HL-60 (cell line): ENCODE data around the gene NDUFA13.
A peak's percentile ranks its signal among the peaks of the same experiment; 100 is the strongest.

ENCODE experiments used
- DNase-seq, 2 experiments: peaks; one replicate each; pipeline ENCODE4 v3.0.0-alpha.2; 2010 to 2020; ENCODE audit warnings: low read depth in 1 of 2, low spot score in 1 of 2
- H3K27ac ChIP-seq: fragments of 250-450 bp; sonication (Bioruptor Pico); replicated peaks from 2 replicates; pipeline ENCODE4 v1.5.1; 2020; ENCODE audit warnings: mild to moderate bottlenecking, moderate library complexity
- H3K27me3 ChIP-seq: fragments of 250-450 bp; sonication (Bioruptor Pico); 2 replicates; pipeline ENCODE4 v1.5.1; 2021; ENCODE audit warnings: mild to moderate bottlenecking, moderate library complexity; ENCODE audit not compliant: insufficient read depth, poor library complexity, severe bottlenecking
- H3K4me3 ChIP-seq: replicated peaks from 2 replicates; pipeline ENCODE4 v1.5.1; 2011; ENCODE audit warnings: mild to moderate bottlenecking, control low read depth, low read length; ENCODE audit not compliant: insufficient read depth
- GABPA ChIP-seq: IDR thresholded peaks from 2 replicates; pipeline ENCODE4 v1.6.1; 2012; ENCODE audit warnings: low read depth
- POLR2AphosphoS5 ChIP-seq: IDR thresholded peaks from 2 replicates; pipeline ENCODE4 v1.6.1; 2012; ENCODE audit warnings: low read depth
- SPI1 ChIP-seq: IDR thresholded peaks from 2 replicates; pipeline ENCODE4 v1.6.1; 2012; ENCODE audit warnings: low read depth, mild to moderate bottlenecking, borderline replicate concordance
- TF ChIP-seq, protein P1 (sequence below): IDR thresholded peaks from one replicate; pipeline ENCODE4 v1.5.1; 2011; ENCODE audit warnings: low read length, control low read depth, inconsistent platforms; ENCODE audit not compliant: insufficient read depth
- TF ChIP-seq, protein P2 (sequence below): IDR thresholded peaks from 2 replicates; pipeline ENCODE4 v1.6.1; 2012; ENCODE audit warnings: low read depth; ENCODE audit not compliant: insufficient replicate concordance

NDUFA13 gene

DNA sequence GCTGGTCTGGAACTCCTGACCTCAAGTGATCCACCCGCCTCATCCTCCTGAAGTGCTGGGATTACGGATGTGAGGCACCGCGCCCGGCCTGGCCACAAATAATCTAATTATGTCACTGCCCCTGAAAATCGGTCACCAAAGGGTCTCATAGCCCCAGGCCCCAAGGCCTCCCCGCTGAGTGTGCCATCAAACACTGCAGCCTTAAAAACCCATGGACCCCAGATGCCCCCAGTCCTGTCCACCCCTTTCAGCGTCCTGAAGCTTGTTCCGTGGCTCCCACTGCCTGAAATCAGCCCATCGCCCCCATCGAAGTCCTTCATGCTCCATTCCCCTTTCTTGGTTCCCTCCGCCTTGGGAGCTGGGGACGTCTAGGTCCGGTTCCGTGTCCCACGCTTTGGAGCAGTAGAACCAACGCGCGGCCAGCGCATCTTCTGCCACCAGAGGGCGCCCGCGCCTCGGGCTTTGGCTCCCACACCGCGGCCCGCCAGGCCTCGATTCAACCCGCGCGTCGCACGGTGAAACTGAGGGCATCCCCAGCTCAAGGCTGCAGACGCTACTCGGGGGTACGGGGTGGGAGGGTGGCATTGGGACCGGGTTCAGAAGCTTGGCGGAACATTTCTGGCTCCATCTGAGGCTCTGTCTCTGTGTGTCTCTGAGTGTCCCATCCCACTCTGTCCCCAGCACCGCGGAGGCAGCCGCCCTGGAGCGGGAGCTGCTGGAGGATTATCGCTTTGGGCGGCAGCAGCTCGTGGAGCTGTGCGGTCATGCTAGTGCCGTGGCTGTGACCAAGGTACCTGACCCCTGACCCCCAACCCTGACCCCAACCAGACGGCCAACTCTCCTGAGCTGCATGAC is 16.2 kb downstream of the NDUFA13 start:
- peak; percentile 55 to 70 for DNase-seq
- no peaks in the 10 kb centered on the region for H3K27me3 ChIP-seq
- TF ChIP-seq, protein P1, sequence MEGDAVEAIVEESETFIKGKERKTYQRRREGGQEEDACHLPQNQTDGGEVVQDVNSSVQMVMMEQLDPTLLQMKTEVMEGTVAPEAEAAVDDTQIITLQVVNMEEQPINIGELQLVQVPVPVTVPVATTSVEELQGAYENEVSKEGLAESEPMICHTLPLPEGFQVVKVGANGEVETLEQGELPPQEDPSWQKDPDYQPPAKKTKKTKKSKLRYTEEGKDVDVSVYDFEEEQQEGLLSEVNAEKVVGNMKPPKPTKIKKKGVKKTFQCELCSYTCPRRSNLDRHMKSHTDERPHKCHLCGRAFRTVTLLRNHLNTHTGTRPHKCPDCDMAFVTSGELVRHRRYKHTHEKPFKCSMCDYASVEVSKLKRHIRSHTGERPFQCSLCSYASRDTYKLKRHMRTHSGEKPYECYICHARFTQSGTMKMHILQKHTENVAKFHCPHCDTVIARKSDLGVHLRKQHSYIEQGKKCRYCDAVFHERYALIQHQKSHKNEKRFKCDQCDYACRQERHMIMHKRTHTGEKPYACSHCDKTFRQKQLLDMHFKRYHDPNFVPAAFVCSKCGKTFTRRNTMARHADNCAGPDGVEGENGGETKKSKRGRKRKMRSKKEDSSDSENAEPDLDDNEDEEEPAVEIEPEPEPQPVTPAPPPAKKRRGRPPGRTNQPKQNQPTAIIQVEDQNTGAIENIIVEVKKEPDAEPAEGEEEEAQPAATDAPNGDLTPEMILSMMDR = peak; percentile 78
- TF ChIP-seq POLR2AphosphoS5 = peak; percentile 20; the same call in 1 of the 2 replicates
- no peak for TF ChIP-seq SPI1
- TF ChIP-seq, protein P2, sequence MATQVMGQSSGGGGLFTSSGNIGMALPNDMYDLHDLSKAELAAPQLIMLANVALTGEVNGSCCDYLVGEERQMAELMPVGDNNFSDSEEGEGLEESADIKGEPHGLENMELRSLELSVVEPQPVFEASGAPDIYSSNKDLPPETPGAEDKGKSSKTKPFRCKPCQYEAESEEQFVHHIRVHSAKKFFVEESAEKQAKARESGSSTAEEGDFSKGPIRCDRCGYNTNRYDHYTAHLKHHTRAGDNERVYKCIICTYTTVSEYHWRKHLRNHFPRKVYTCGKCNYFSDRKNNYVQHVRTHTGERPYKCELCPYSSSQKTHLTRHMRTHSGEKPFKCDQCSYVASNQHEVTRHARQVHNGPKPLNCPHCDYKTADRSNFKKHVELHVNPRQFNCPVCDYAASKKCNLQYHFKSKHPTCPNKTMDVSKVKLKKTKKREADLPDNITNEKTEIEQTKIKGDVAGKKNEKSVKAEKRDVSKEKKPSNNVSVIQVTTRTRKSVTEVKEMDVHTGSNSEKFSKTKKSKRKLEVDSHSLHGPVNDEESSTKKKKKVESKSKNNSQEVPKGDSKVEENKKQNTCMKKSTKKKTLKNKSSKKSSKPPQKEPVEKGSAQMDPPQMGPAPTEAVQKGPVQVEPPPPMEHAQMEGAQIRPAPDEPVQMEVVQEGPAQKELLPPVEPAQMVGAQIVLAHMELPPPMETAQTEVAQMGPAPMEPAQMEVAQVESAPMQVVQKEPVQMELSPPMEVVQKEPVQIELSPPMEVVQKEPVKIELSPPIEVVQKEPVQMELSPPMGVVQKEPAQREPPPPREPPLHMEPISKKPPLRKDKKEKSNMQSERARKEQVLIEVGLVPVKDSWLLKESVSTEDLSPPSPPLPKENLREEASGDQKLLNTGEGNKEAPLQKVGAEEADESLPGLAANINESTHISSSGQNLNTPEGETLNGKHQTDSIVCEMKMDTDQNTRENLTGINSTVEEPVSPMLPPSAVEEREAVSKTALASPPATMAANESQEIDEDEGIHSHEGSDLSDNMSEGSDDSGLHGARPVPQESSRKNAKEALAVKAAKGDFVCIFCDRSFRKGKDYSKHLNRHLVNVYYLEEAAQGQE = no peak
- no peak overlapping the region for H3K4me3 ChIP-seq
- no peak overlapping the region for H3K27ac ChIP-seq

DNA sequence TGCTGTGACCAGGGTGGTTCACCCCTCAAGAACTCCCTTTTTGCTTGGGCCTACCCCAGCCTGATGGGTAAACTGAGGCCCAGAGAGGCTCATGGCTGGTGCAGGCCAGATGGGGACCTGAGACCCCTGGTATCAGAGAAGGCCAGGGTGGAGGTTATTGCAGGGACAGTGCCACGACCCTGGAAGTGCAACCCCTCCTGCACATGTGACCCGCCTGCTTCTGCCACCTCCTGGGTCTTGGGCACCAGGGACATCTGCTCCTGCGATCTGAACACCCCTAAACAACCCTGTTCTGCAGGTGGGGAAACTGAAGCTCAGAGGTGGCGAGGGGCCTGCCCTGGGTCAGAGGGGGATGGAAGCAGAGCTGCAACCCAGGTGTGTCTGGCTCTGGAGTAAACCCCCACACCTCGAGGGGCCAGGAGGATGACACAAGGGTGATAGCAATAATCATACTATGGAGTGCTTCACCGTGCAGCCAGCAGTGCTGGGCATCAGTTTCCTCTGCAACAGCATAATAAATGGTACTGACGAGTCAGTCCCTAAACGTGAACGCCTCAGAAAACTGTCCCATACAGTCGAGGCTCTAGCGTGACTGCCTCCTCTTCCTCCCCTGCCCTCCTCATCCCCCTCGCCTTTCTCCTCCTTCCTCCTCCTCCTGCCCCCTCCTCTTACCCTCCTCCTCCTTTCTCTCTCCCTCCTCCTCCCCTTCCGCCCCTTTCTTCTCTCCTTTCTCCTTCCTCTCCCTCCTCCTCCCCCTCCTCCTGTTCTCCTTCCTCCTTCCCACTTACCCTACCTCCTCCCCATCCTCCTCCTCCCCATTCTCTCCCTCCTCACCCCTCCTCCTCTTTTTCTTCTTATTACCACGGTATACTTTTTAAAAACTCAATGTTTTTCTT is 17.0 kb downstream of the NDUFA13 start:
- TF ChIP-seq POLR2AphosphoS5 (0 out of 2 replicates have a peak, but pooled peaks have one; percentile 3), GABPA (no peak), SPI1 (no peak)
- H3K4me3 ChIP-seq = no peak overlapping the region
- H3K27me3 ChIP-seq = no peaks in the 10 kb centered on the region
- no peak overlapping the region for H3K27ac ChIP-seq
- peak in 1 of 2 experiments; percentile 22 for DNase-seq

DNA sequence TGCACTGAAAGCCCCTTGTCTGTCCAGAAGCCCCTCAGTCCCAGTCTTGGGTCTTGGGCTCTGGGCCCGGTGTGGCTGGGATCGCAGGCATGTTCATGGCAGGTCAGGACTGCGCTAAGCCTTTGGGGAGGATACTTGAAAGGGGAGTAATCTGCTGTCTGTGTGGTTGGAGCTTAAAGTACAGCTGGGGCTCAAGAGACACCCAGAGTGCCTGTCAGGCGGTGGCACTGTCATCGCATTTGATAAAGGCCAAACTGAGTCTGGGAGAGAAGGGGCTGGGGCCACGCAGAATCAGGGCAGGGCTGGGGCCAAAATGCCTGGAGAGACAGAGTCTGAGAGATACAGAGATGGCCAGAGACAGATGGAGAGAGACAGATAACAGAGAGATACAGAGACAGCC is 17.8 kb downstream of the NDUFA13 start:
- no peak for DNase-seq

More for the DNA sequence above, 17.8 kb downstream of the NDUFA13 start:
- TF ChIP-seq, protein P2 = no peak
- TF ChIP-seq POLR2AphosphoS5 (no peak), SPI1 (no peak), GABPA (no peak)
- TF ChIP-seq, protein P1 = no peak
- Histone ChIP-seq H3K27me3 (no peaks in the 10 kb centered on the region), H3K4me3 (no peak overlapping the region), H3K27ac (no peak overlapping the region)
